ENCODE results near the gene CD3D. TPM values are rescaled to one million over a fixed set of nuclear protein-coding genes. Genes with fewer than 3 reads are reported as not detected.

The CD3D gene
- total and polyA plus RNA-seq, 2 donors (not counting 1 experiment from before 2014, with no cell fraction given), result not detected

DNA sequence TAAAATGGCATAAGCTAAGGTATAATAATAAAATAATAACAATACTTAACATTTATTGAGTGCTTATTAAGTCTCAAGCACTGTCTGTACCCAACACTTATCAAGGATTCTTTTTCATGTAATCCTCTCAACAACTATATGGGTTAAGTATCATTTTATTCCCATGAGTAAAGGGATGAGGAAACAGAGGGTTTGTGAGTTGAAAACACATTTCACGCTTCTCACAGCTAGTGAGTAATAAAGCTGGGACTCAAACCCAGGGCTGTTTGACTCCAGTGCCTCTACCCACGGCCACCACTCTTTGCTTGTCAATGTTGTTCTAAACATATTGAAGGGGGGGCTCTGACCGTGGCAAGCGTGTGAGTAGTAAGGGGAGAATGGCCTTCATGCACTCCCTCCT lies 29.3 kb downstream of the CD3D start:
- Histone ChIP-seq H3K9ac (ENCODE audit: insufficient read depth, low read length) (no peak overlapping the region), H3K4me2 (ENCODE audit: extremely low read depth, insufficient read depth, low read length) (no peak overlapping the region), H4K20me1 (ENCODE audit: control insufficient read depth, extremely low read depth, insufficient read depth, low read length) (no peaks in the 10 kb centered on the region), H3K27ac (ENCODE audit: insufficient read depth, low read length) (no peak overlapping the region), H3K79me2 (ENCODE audit: control insufficient read depth, insufficient read depth, low read length) (no peaks in the 10 kb centered on the region), H3K4me3 (replicated peaks in 1 of 4; ENCODE audit: control extremely low read depth in 1 of 4, insufficient read depth in 1 of 4, low read depth in 3 of 4, low read length in 4 of 4) (no peak overlapping the region), H3K4me1 (ENCODE audit: control insufficient read depth, extremely low read depth, insufficient read depth, low read length) (no peaks in the 10 kb centered on the region), H3K27me3 (ENCODE audit: control insufficient read depth, insufficient read depth, low read length) (no peaks in the 10 kb centered on the region), H3K9me3 (ENCODE audit: control insufficient read depth, insufficient read depth, low read depth, low read length) (no peaks in the 10 kb centered on the region), H3K36me3 (ENCODE audit: control insufficient read depth, insufficient read depth, low read length) (no peaks in the 10 kb centered on the region), H2AFZ (ENCODE audit: low read length) (no peak overlapping the region)
- no peak for TF ChIP-seq EZH2 (IDR thresholded peaks at IDR 0.05; ENCODE audit: low read length, missing control alignments)
- TF ChIP-seq, protein P1, sequence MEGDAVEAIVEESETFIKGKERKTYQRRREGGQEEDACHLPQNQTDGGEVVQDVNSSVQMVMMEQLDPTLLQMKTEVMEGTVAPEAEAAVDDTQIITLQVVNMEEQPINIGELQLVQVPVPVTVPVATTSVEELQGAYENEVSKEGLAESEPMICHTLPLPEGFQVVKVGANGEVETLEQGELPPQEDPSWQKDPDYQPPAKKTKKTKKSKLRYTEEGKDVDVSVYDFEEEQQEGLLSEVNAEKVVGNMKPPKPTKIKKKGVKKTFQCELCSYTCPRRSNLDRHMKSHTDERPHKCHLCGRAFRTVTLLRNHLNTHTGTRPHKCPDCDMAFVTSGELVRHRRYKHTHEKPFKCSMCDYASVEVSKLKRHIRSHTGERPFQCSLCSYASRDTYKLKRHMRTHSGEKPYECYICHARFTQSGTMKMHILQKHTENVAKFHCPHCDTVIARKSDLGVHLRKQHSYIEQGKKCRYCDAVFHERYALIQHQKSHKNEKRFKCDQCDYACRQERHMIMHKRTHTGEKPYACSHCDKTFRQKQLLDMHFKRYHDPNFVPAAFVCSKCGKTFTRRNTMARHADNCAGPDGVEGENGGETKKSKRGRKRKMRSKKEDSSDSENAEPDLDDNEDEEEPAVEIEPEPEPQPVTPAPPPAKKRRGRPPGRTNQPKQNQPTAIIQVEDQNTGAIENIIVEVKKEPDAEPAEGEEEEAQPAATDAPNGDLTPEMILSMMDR (conservative IDR thresholded peaks at IDR 0.05 in 1 of 2, IDR thresholded peaks at IDR 0.05 in 1 of 2; ENCODE audit: low read depth in 1 of 2, low read length in 2 of 2), result no peak
- DNase-seq (ENCODE audit: low read depth in 2 of 2), result no peak

DNA sequence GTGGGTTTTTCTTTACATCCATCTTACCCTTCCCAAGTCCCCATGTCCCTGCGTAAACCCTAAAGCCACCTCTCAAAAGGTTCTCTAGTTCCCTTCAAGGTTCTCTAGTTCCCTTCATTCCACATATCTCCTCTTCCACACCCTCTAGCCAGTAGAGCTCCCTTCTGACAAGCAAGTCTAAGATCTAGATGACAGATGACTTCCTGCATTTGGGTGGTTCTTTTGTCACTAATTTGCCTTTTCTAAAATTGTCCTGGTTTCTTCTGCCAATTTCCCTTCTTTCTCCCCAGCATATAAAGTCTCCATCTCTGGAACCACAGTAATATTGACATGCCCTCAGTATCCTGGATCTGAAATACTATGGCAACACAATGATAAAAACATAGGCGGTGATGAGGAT lies 30.2 kb downstream of the CD3D start:
- TF ChIP-seq EZH2 (IDR thresholded peaks at IDR 0.05; ENCODE audit: low read length, missing control alignments), result no peak
- TF ChIP-seq, protein P1 (conservative IDR thresholded peaks at IDR 0.05 in 1 of 2, IDR thresholded peaks at IDR 0.05 in 1 of 2; ENCODE audit: low read depth in 1 of 2, low read length in 2 of 2), result no peak
- Histone ChIP-seq H3K36me3 (ENCODE audit: control insufficient read depth, insufficient read depth, low read length) (no peaks in the 10 kb centered on the region), H3K27ac (ENCODE audit: insufficient read depth, low read length) (no peak overlapping the region), H3K4me2 (ENCODE audit: extremely low read depth, insufficient read depth, low read length) (no peak overlapping the region), H3K9ac (ENCODE audit: insufficient read depth, low read length) (no peak overlapping the region), H3K4me1 (ENCODE audit: control insufficient read depth, extremely low read depth, insufficient read depth, low read length) (no peaks in the 10 kb centered on the region), H3K9me3 (ENCODE audit: control insufficient read depth, insufficient read depth, low read depth, low read length) (no peaks in the 10 kb centered on the region), H2AFZ (ENCODE audit: low read length) (no peak overlapping the region), H3K79me2 (ENCODE audit: control insufficient read depth, insufficient read depth, low read length) (no peaks in the 10 kb centered on the region), H3K27me3 (ENCODE audit: control insufficient read depth, insufficient read depth, low read length) (no peaks in the 10 kb centered on the region), H3K4me3 (replicated peaks in 1 of 4; ENCODE audit: control extremely low read depth in 1 of 4, insufficient read depth in 1 of 4, low read depth in 3 of 4, low read length in 4 of 4) (no peak overlapping the region), H4K20me1 (ENCODE audit: control insufficient read depth, extremely low read depth, insufficient read depth, low read length) (no peaks in the 10 kb centered on the region)
- DNase-seq (ENCODE audit: low read depth in 2 of 2), result no peak

DNA sequence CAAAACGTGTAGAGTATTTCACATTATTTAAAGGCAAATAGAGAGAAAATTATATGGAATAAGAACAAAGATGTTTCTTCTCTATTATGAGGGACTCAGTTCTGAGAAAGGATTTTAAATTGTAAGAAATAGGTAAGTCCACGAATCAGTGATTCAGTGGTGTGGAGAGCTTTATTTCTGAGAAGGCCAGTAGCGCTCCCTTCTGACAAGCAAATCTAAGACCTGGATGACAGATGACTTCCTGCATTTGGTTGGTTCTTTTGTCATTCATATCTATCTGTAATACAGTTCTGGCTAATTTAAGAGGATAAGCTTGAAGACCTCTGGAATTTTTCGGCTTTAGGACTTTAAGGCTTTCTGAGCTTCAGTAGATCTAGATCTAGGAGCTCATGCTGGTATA lies 31.0 kb downstream of the CD3D start:
- no peak for TF ChIP-seq EZH2 (IDR thresholded peaks at IDR 0.05; ENCODE audit: low read length, missing control alignments)
- TF ChIP-seq, protein P1 (conservative IDR thresholded peaks at IDR 0.05 in 1 of 2, IDR thresholded peaks at IDR 0.05 in 1 of 2; ENCODE audit: low read depth in 1 of 2, low read length in 2 of 2), result no peak
- H3K4me3 ChIP-seq (replicated peaks in 1 of 4; ENCODE audit: control extremely low read depth in 1 of 4, insufficient read depth in 1 of 4, low read depth in 3 of 4, low read length in 4 of 4), result no peak overlapping the region
- DNase-seq (ENCODE audit: low read depth in 2 of 2), result no peak
- no peak overlapping the region for H2AFZ ChIP-seq (ENCODE audit: low read length)
- no peaks in the 10 kb centered on the region for H4K20me1 ChIP-seq (ENCODE audit: control insufficient read depth, extremely low read depth, insufficient read depth, low read length)
- H3K27me3 ChIP-seq (ENCODE audit: control insufficient read depth, insufficient read depth, low read length), result no peaks in the 10 kb centered on the region
- no peaks in the 10 kb centered on the region for H3K4me1 ChIP-seq (ENCODE audit: control insufficient read depth, extremely low read depth, insufficient read depth, low read length)
- no peaks in the 10 kb centered on the region for H3K36me3 ChIP-seq (ENCODE audit: control insufficient read depth, insufficient read depth, low read length)
- H3K4me2 ChIP-seq (ENCODE audit: extremely low read depth, insufficient read depth, low read length), result no peak overlapping the region
- no peaks in the 10 kb centered on the region for H3K79me2 ChIP-seq (ENCODE audit: control insufficient read depth, insufficient read depth, low read length)
- H3K9ac ChIP-seq (ENCODE audit: insufficient read depth, low read length), result no peak overlapping the region
- H3K27ac ChIP-seq (ENCODE audit: insufficient read depth, low read length), result no peak overlapping the region
- H3K9me3 ChIP-seq (ENCODE audit: control insufficient read depth, insufficient read depth, low read depth, low read length), result no peaks in the 10 kb centered on the region

Measured in fibroblast of lung (primary cell).